IPS-NIHi7 (cell line): ENCODE data around the gene STK32A.

ENCODE experiments used
- DNase-seq: peaks from one replicate; pipeline ENCODE4 v3.0.0; 2012; ENCODE audit warnings: mixed read lengths; ENCODE audit errors: extremely low spot score

Gene STK32A

GRCh38 chr5:147418613-147419012, 183.8 kb downstream of the STK32A start:
- no peak for DNase-seq

- DNase-seq: no peak
These were observed 192.0 kb downstream of the STK32A start for GRCh38 chr5:147426640-147427327.

- no peak for DNase-seq
These were observed 192.9 kb downstream of the STK32A start for GRCh38 chr5:147427521-147428401.

- no peak for DNase-seq
These were observed 195.8 kb downstream of the STK32A start for GRCh38 chr5:147430628-147431027.

- DNase-seq: no peak
These were observed 196.8 kb downstream of the STK32A start for GRCh38 chr5:147431586-147431985.

GRCh38 chr5:147432323-147432722, 197.5 kb downstream of the STK32A start:
- no peak for DNase-seq

- DNase-seq: no peak
These were observed 199.2 kb downstream of the STK32A start for GRCh38 chr5:147434049-147434448.

- DNase-seq: no peak
These were observed 201.8 kb downstream of the STK32A start for GRCh38 chr5:147436596-147436995.

GRCh38 chr5:147437161-147437596, 202.4 kb downstream of the STK32A start:
- DNase-seq: no peak
